ENCODE results near the gene RRP1B. TPM values are rescaled to one million over a fixed set of nuclear protein-coding genes. Genes with fewer than 3 reads are reported as not detected.

The RRP1B gene
- total RNA-seq, 2 donors from 2014 or later, result 15.8 to 19.1 TPM

GRCh38 chr21:43691801-43692200 is 32.4 kb downstream of the RRP1B start:
- Histone ChIP-seq H3K27ac (no peak overlapping the region), H3K27me3 (no peaks in the 10 kb centered on the region), H3K9me3 (no peaks in the 10 kb centered on the region), H3K4me3 (no peak overlapping the region), H3K36me3 (replicated peaks in 1 of 2; ENCODE audit: insufficient read depth in 1 of 2, low read depth in 2 of 2) (peaks cover 0 to 24% of the 10 kb centered on the region in 2 donors), H3K4me1 (no peaks in the 10 kb centered on the region)
- no peak for TF ChIP-seq POLR2A (IDR thresholded peaks at IDR 0.05)
- intact Hi-C loops (cut with DNase I), result no loop called here
- DNase-seq (no peak), ATAC-seq (no peak)
- WGBS, 2 donors, result 90 to 94% methylated on average over 9 to 10 of the region's 10 CpGs

- Histone ChIP-seq H3K27ac (no peak overlapping the region), H3K27me3 (no peaks in the 10 kb centered on the region), H3K9me3 (no peaks in the 10 kb centered on the region), H3K4me3 (no peak overlapping the region), H3K36me3 (replicated peaks in 1 of 2; ENCODE audit: insufficient read depth in 1 of 2, low read depth in 2 of 2) (peaks cover 0 to 22% of the 10 kb centered on the region in 2 donors), H3K4me1 (no peaks in the 10 kb centered on the region)
- intact Hi-C loops (cut with DNase I), result no loop called here
- no peak for ATAC-seq
- DNase-seq, result no peak
- TF ChIP-seq POLR2A (IDR thresholded peaks at IDR 0.05) (no peak), CTCF (IDR thresholded peaks at IDR 0.05) (no peak)
- WGBS, 2 donors, result 84 to 93% methylated on average over 4 to 8 of the region's 8 CpGs
Observed at GRCh38 chr21:43692949-43693348, 33.6 kb downstream of the RRP1B start.

- DNase-seq (no peak), ATAC-seq (no peak)
- TF ChIP-seq POLR2A (IDR thresholded peaks at IDR 0.05) (no peak), CTCF (IDR thresholded peaks at IDR 0.05) (no peak)
- H3K36me3 ChIP-seq (replicated peaks in 1 of 2; ENCODE audit: insufficient read depth in 1 of 2, low read depth in 2 of 2), result peaks cover 0 to 17% of the 10 kb centered on the region in 2 donors
- H3K4me3 ChIP-seq, result no peak overlapping the region
- no peaks in the 10 kb centered on the region for H3K9me3 ChIP-seq
- H3K27me3 ChIP-seq, result no peaks in the 10 kb centered on the region
- no peak overlapping the region for H3K27ac ChIP-seq
- intact Hi-C loops (cut with DNase I), result no loop called here
- WGBS, 2 donors, result 92% methylated on average over 23 of the region's 23 CpGs
- no peaks in the 10 kb centered on the region for H3K4me1 ChIP-seq
Observed at GRCh38 chr21:43693981-43694380, 34.6 kb downstream of the RRP1B start.

- Histone ChIP-seq H3K4me3 (no peak overlapping the region), H3K36me3 (replicated peaks in 1 of 2; ENCODE audit: insufficient read depth in 1 of 2, low read depth in 2 of 2) (peaks cover 0 to 12% of the 10 kb centered on the region in 2 donors), H3K4me1 (no peaks in the 10 kb centered on the region), H3K27me3 (no peaks in the 10 kb centered on the region), H3K27ac (no peak overlapping the region), H3K9me3 (no peaks in the 10 kb centered on the region)
- 88 to 90% methylated on average over 15 to 27 of the region's 27 CpGs for WGBS, 2 donors
- DNase-seq (no peak), ATAC-seq (no peak)
- TF ChIP-seq POLR2A (IDR thresholded peaks at IDR 0.05) (no peak), CTCF (IDR thresholded peaks at IDR 0.05) (no peak)
- intact Hi-C loops (cut with DNase I), result no loop called here
Observed at GRCh38 chr21:43694437-43695079, 35.2 kb downstream of the RRP1B start.

GRCh38 chr21:43696214-43696613 is 36.9 kb downstream of the RRP1B start:
- TF ChIP-seq POLR2A (IDR thresholded peaks at IDR 0.05), result no peak
- no peak for TF ChIP-seq CTCF (IDR thresholded peaks at IDR 0.05)
- H3K36me3 ChIP-seq (replicated peaks in 1 of 2; ENCODE audit: insufficient read depth in 1 of 2, low read depth in 2 of 2), result peaks cover 0 to 1% of the 10 kb centered on the region in 2 donors

More at GRCh38 chr21:43696214-43696613, 36.9 kb downstream of the RRP1B start:
- H3K4me3 ChIP-seq, result no peak overlapping the region
- intact Hi-C loops (cut with DNase I), result no loop called here
- DNase-seq (no peak), ATAC-seq (no peak)
- H3K4me1 ChIP-seq, result no peaks in the 10 kb centered on the region
- 90 to 94% methylated on average over 17 of the region's 17 CpGs for WGBS, 2 donors
- H3K9me3 ChIP-seq, result no peaks in the 10 kb centered on the region
- H3K27ac ChIP-seq, result no peak overlapping the region
- no peaks in the 10 kb centered on the region for H3K27me3 ChIP-seq
